ENCODE data around the gene LINC00632. TPM values are rescaled to one million over a fixed set of nuclear protein-coding genes. Genes with fewer than 3 reads are reported as not detected.

Gene LINC00632
- total RNA-seq, 1 experiment from 2014 or later = 15.4 TPM

DNA sequence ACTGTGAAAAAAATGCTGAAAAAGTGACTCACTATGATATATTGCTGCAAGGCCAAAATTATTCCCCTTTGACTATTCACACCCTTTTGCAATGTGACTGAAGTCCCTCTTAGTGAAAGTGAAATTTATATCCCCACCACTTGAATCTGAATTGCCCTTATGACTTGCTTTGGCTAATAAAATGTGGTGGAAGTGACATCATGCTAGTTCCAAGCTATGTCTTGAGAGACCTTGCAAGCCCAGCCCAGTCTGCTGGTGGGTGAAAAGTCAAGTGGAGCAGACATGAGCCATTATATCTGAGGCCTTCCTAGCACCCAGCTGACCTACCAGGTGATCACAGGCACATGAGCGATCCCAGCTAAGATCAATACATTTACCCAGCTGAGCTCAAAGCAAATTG is 94.7 kb downstream of the LINC00632 start:
- H3K9ac ChIP-seq (ENCODE audit: low read length) = no peak overlapping the region
- BruUV-seq (replicated peaks) = no TSS peak
- no peaks in the 10 kb centered on the region for H3K36me3 ChIP-seq (ENCODE audit: low read depth, low read length)
- intact Hi-C loops (cut with micrococcal nuclease) = no loop called here
- H3K4me3 ChIP-seq (ENCODE audit: low read length) = no peak overlapping the region
- DNase-seq (no peak), ATAC-seq (no peak)
- no peak overlapping the region for H2AFZ ChIP-seq (ENCODE audit: low read length)
- CTCF ChIA-PET = no interaction called here
- no peaks in the 10 kb centered on the region for H3K27me3 ChIP-seq (ENCODE audit: low read length)
- TF ChIP-seq EZH2 (IDR thresholded peaks at IDR 0.05; ENCODE audit: low read length, unreplicated experiment) (no peak), EZH2phosphoT487 (IDR thresholded peaks at IDR 0.05; ENCODE audit: borderline replicate concordance, low read length) (no peak)
- no peaks in the 10 kb centered on the region for H4K20me1 ChIP-seq (ENCODE audit: low read length)
- no peaks in the 10 kb centered on the region for H3K9me2 ChIP-seq (replicated peaks; ENCODE audit: low read length)
- H3K27ac ChIP-seq (ENCODE audit: low read length) = no peak overlapping the region
- POLR2A ChIA-PET (ENCODE audit: unreplicated experiment) = no interaction called here
- no peak overlapping the region for H3K4me2 ChIP-seq (ENCODE audit: low read length)
- H3K4me1 ChIP-seq (ENCODE audit: insufficient read depth, low read length) = no peaks in the 10 kb centered on the region
- no peaks in the 10 kb centered on the region for H3K9me3 ChIP-seq (ENCODE audit: low read length)
- no peaks in the 10 kb centered on the region for H3K79me2 ChIP-seq (ENCODE audit: low read length)
- no peaks in the 10 kb centered on the region for H3F3A ChIP-seq (ENCODE audit: low read length, unreplicated experiment)

GRCh38 chrX:140815868-140816267 is 106.3 kb downstream of the LINC00632 start:
- no TSS peak for BruUV-seq (replicated peaks)
- H3K9me2 ChIP-seq (replicated peaks; ENCODE audit: low read length) = no peaks in the 10 kb centered on the region
- peaks cover 3% of the 10 kb centered on the region; the same call in 1 of the 2 replicates for H3K4me1 ChIP-seq (ENCODE audit: insufficient read depth, low read length)
- intact Hi-C loops (cut with micrococcal nuclease) = loop anchor here (1.0 kb wide), 1 partner anchor 96 kb away; no protein-coding TSS in a partner anchor
- ChIA-PET CTCF (no interaction called here), POLR2A (ENCODE audit: unreplicated experiment) (no interaction called here)
- no peaks in the 10 kb centered on the region for H3K36me3 ChIP-seq (ENCODE audit: low read depth, low read length)
- H3K79me2 ChIP-seq (ENCODE audit: low read length) = no peaks in the 10 kb centered on the region
- DNase-seq (peak; percentile 63), ATAC-seq (peak; percentile 64)
- H2AFZ ChIP-seq (ENCODE audit: low read length) = peak overlapping the region; percentile 11; the same call in 1 of the 2 replicates
- no peaks in the 10 kb centered on the region for H3K27me3 ChIP-seq (ENCODE audit: low read length)
- no peak overlapping the region for H3K4me3 ChIP-seq (ENCODE audit: low read length)
- TF ChIP-seq CTCF (conservative IDR thresholded peaks at IDR 0.05; ENCODE audit: low read depth, low read length) (no peak), EZH2 (IDR thresholded peaks at IDR 0.05; ENCODE audit: low read length, unreplicated experiment) (no peak), EZH2phosphoT487 (IDR thresholded peaks at IDR 0.05; ENCODE audit: borderline replicate concordance, low read length) (no peak)
- H3K9me3 ChIP-seq (ENCODE audit: low read length) = no peaks in the 10 kb centered on the region
- H3F3A ChIP-seq (ENCODE audit: low read length, unreplicated experiment) = no peaks in the 10 kb centered on the region
- no peak overlapping the region for H3K27ac ChIP-seq (ENCODE audit: low read length)
- H3K4me2 ChIP-seq (ENCODE audit: low read length) = no peak overlapping the region
- H4K20me1 ChIP-seq (ENCODE audit: low read length) = no peaks in the 10 kb centered on the region
- H3K9ac ChIP-seq (ENCODE audit: low read length) = no peak overlapping the region

- no peak overlapping the region for H3K4me2 ChIP-seq (ENCODE audit: low read length)
- H3K79me2 ChIP-seq (ENCODE audit: low read length) = no peaks in the 10 kb centered on the region
- no peaks in the 10 kb centered on the region for H3K9me2 ChIP-seq (replicated peaks; ENCODE audit: low read length)
- no peak overlapping the region for H2AFZ ChIP-seq (ENCODE audit: low read length)
- POLR2A ChIA-PET (ENCODE audit: unreplicated experiment) = no interaction called here
- ATAC-seq = no peak
- H3K4me1 ChIP-seq (ENCODE audit: insufficient read depth, low read length) = peaks cover 3% of the 10 kb centered on the region; the same call in 1 of the 2 replicates
- H4K20me1 ChIP-seq (ENCODE audit: low read length) = no peaks in the 10 kb centered on the region
- no peaks in the 10 kb centered on the region for H3K9me3 ChIP-seq (ENCODE audit: low read length)
- DNase-seq = peak; percentile 70
- no peak overlapping the region for H3K27ac ChIP-seq (ENCODE audit: low read length)
- H3K9ac ChIP-seq (ENCODE audit: low read length) = no peak overlapping the region
- CTCF ChIA-PET = interaction anchor here (0.7 kb wide), 1 partner anchor 53 kb away, joined by 8 read pairs; no protein-coding TSS in a partner anchor
- no peaks in the 10 kb centered on the region for H3K27me3 ChIP-seq (ENCODE audit: low read length)
- H3K4me3 ChIP-seq (ENCODE audit: low read length) = no peak overlapping the region
- H3F3A ChIP-seq (ENCODE audit: low read length, unreplicated experiment) = no peaks in the 10 kb centered on the region
- TF ChIP-seq EZH2phosphoT487 (IDR thresholded peaks at IDR 0.05; ENCODE audit: borderline replicate concordance, low read length) = no peak
- TF ChIP-seq CTCF (conservative IDR thresholded peaks at IDR 0.05; ENCODE audit: low read depth, low read length) = peak; percentile 67
- intact Hi-C loops (cut with micrococcal nuclease) = no loop called here
- no peaks in the 10 kb centered on the region for H3K36me3 ChIP-seq (ENCODE audit: low read depth, low read length)
- BruUV-seq (replicated peaks) = no TSS peak
Measured at GRCh38 chrX:140817943-140818342, 108.4 kb downstream of the LINC00632 start.
